GM21367 (cell line): ENCODE measurements around the gene ZNF613.
A peak's percentile ranks its signal among the peaks of the same experiment; 100 is the strongest.
"Not testable (repeated sequence)": the region's sequence is repeated elsewhere in the genome, so short reads cannot be mapped to it uniquely, and the experiment has no call there.

Experiments used
- ATAC-seq: cut with Tn5 transposase; IDR thresholded peaks from one replicate; pipeline ENCODE4 v1.9.1; 2021; ENCODE audit not compliant: unreplicated experiment

The ZNF613 gene

GRCh38 chr19:51926784-51927741, at the start of gene ZNF613:
Gene ZNF613 (plus strand): TSS chr19:51927472. CDS start chr19:51936221, 8,749 bp downstream.
- peak; percentile 66 for ATAC-seq

GRCh38 chr19:51882518-51882917, 44.8 kb upstream of the ZNF613 start:
- no peak for ATAC-seq

- ATAC-seq, result no peak
These were observed 42.6 kb upstream of the ZNF613 start for GRCh38 chr19:51884713-51885112.

- no peak for ATAC-seq
These were observed 39.5 kb upstream of the ZNF613 start, which contains the start of gene ZNF577 for GRCh38 chr19:51887522-51888498. Gene ZNF577 (minus strand): TSS chr19:51887951. CDS start chr19:51880382, 7,569 bp downstream.

GRCh38 chr19:51889934-51890333, 37.3 kb upstream of the ZNF613 start:
- no peak for ATAC-seq

- no peak for ATAC-seq
These were observed 36.0 kb upstream of the ZNF613 start for GRCh38 chr19:51891193-51891747.

GRCh38 chr19:51901860-51902259, 25.4 kb upstream of the ZNF613 start:
- ATAC-seq, result no peak

GRCh38 chr19:51903192-51903591, 24.1 kb upstream of the ZNF613 start:
- ATAC-seq, result no peak

GRCh38 chr19:51904331-51905165, 22.7 kb upstream of the ZNF613 start, which contains the start of gene ZNF649:
Gene ZNF649 (minus strand): TSS chr19:51905017. CDS start chr19:51900107, 4,910 bp downstream.
- ATAC-seq, result peak; percentile 84

- no peak for ATAC-seq
These were observed 22.1 kb upstream of the ZNF613 start for GRCh38 chr19:51905206-51905605.

GRCh38 chr19:51905639-51906038, 21.6 kb upstream of the ZNF613 start:
- ATAC-seq, result not testable (repeated sequence)

- ATAC-seq, result not testable (repeated sequence)
These were observed 21.2 kb upstream of the ZNF613 start for GRCh38 chr19:51906108-51906507.

- not testable (repeated sequence) for ATAC-seq
These were observed 19.3 kb upstream of the ZNF613 start for GRCh38 chr19:51907981-51908380.

GRCh38 chr19:51915324-51915867, 11.9 kb upstream of the ZNF613 start:
- no peak for ATAC-seq

- no peak for ATAC-seq
These were observed 11.1 kb upstream of the ZNF613 start for GRCh38 chr19:51916167-51916566.

- no peak for ATAC-seq
These were observed 7.7 kb upstream of the ZNF613 start for GRCh38 chr19:51919606-51920005.

GRCh38 chr19:51921949-51922348, 5.3 kb upstream of the ZNF613 start:
- no peak for ATAC-seq

- no peak for ATAC-seq
These were observed 867 bp upstream of the ZNF613 start for GRCh38 chr19:51926426-51926783.

- ATAC-seq, result no peak
These were observed 587 bp downstream of the ZNF613 start for GRCh38 chr19:51927859-51928258.

- no peak for ATAC-seq
These were observed 4.6 kb downstream of the ZNF613 start for GRCh38 chr19:51931921-51932320.
